Activated CD4-positive, alpha-beta T cell treated with anti-CD3 and anti-CD28 coated beads, Interleukin-2, amount 50 U/mL, for 48 hours (primary cell): ENCODE measurements around the gene CALY.

Source experiments
- DNase-seq, 2 experiments: peaks; one replicate each; pipeline ENCODE4 v3.0.0-alpha.2; 2020

The CALY gene

DNA sequence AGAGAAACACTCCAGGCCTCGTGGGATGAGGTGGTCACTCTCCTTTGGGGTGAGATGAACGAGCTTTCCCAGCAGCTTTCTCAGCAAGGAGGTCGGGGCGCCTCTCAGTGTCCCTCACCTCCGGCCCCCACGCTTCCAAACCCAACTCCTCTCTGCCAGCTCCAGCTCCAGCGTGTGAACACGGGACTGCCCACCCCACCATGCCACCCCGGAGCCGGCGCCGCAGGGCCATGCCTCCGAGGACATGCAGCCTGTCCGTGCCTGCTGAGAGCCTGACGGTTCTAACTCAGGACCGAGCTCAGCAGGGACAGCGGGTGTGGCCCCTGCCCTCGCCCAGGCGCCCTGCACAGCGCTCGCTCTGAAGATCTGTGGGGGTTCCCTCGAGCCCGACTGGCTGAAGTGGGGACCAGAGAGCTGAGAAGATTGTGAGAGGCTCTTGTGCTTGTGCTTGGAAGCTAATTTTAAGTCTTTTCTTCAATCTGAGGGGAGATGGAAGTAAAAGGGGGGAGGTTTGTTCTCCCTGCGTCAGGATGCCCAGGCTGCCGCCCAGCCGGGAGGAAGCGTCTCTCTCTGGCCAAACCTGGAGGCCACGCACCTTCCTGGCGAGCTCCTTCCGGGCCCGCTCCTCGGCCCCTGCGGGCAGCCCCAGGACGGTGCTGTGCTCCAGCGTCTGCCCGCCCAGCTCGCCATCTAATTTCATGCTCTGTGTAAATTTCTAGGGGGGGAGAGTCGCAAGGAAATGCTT lies 54.9 kb downstream of the CALY start:
- no peak for DNase-seq

GRCh38 chr10:133281084-133281483 lies 55.6 kb downstream of the CALY start:
- DNase-seq = no peak

GRCh38 chr10:133280391-133281059 lies 56.2 kb downstream of the CALY start:
- no peak for DNase-seq

GRCh38 chr10:133279326-133280226 lies 57.1 kb downstream of the CALY start:
- DNase-seq = no peak

DNA sequence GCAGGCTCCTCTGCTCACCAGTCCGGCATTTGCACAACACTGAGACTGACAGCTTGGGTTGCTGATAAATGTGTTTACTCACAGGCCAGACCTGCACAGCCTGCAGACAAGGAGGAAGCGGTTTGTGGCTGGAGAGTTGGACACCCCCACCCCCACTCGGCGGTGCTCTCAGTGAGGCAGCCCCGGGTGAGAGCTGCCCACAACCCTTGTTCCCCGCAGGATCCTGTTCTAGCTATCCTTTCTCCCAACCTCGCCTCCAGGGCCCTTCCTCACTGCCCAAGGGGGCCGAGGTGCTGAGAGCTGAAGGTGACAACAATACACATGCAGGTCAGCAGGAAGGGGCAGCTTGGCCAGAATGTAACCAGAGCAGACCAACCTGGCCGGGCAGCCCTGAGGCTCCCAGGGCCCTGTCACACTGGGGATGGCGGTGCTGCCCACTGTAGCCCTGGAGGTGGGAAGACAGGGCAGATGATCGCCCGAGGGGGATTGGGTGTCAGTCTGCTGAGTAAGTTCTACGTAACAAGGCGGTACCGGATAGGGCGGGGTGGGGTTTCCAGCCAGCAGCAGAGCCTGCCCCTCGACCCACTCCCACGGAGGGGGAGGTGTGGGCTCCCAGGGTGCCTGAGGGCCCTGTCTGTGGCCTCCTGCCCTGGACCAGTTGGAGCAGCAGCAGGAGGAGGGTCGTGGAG lies 58.0 kb downstream of the CALY start:
- DNase-seq = peak; percentile 68 to 76

DNA sequence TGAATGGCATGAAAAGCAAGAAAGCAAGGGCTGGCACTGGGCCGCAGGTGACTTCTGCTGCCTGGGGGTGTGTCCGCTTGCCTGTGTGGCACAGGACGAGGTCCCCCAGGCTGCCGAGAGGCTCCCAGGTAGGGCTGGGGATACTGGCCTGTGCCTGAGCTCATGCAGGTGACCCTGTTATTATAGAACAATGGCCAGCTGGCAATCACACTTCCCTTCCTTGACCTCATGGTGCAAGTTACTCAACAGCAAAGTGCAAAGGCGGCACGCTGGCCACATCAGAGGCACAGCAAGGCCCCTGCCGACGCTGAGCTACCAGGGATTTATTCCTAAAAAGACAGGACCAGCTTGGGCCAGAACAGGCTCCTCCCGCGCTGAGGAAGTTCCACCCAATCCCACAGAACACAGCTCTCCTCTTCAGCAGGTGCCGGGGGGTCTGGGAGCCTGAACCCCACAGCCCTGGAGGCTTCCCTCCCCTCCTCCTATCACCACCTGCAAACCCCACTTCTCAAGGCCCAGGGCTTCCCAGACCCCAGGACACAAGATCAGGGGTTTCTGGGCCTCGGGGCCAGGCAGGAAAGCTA lies 58.6 kb downstream of the CALY start:
- DNase-seq = no peak

- DNase-seq = no peak
Observed at GRCh38 chr10:133277277-133277992, 59.3 kb downstream of the CALY start.

GRCh38 chr10:133276435-133277201 lies 60.1 kb downstream of the CALY start, which contains the start of gene ADAM8:
TSS of gene ADAM8 (minus strand) at chr10:133276868. CDS start at chr10:133276817, 51 bp downstream.
- peak; percentile 82 to 86 for DNase-seq

DNA sequence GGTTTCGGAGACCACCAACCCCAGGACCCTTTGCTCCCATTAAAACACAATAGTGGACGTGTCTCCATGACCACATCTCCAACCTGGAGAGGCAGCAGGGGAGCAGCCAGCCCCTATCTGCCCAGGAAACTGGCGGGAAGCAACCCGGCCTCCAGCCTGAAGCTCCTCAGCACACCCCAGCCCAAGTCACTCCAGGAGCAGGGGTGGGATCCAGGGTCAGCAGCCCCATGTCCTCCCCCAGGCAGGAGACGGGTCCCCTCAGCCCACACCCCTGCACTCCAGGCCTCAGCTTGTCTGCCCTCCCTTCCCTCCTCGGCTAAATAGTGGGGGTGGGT lies 60.6 kb downstream of the CALY start:
- no peak for DNase-seq

DNA sequence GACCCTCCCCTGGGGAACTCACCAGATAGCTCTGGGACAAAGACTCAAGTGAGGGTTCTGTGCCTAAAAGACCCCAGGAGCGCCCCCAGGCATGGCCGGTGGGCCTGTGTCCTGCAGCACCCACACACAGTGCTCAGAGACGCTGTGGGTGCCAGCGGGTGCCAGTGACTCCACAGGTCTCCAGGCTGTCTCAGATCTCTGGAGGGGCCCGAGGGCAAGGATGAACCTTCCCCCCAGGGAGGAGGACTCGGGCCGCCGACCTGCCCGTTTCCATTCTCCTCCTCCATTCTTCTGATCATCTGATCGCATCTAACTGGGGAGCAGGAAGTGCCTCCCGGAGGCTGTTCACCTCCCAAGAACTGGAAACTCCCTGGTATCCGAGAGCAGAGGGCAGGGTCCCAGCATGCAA lies 61.0 kb downstream of the CALY start:
- peak; percentile 62 to 70 for DNase-seq

GRCh38 chr10:133274751-133275683 lies 61.7 kb downstream of the CALY start:
- peak; percentile 85 to 90 for DNase-seq
